SHP77 treated with DMSO at 0.1 percent for 48 hours (cell line): ENCODE data around the gene PRKAG2.

Experiments
- DNase-seq: peaks from one replicate; lab custom pipeline; 2025; lab: John Stamatoyannopoulos, UW

The PRKAG2 gene

DNA sequence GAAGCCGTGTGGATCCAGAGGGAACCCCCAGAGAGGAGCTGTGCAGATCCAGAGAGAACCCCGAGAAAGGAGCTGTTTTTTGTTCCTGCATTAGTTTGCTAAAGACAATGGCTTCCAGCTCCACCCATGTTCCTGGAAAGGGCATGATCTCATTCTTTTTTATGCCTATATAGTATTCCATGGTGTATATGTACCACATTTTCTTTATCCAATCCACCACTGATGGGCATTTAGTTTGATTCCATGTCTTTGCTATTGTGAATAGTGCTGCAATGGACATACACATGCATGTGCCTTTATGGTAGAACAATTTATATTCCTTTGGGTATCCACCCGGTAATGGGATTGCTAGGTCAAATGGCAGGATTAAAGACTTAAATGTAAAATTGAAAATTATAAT lies 261.9 kb downstream of the PRKAG2 start:
- DNase-seq, result no peak

- DNase-seq, result no peak
Measured at GRCh38 chr7:151614019-151614418, 262.9 kb downstream of the PRKAG2 start.

- no peak for DNase-seq
Measured at GRCh38 chr7:151611878-151612277, 265.0 kb downstream of the PRKAG2 start.

GRCh38 chr7:151611041-151611440 lies 265.9 kb downstream of the PRKAG2 start:
- no peak for DNase-seq

GRCh38 chr7:151608031-151608551 lies 268.8 kb downstream of the PRKAG2 start:
- DNase-seq, result no peak

- no peak for DNase-seq
Measured at GRCh38 chr7:151607464-151607867, 269.4 kb downstream of the PRKAG2 start.

- DNase-seq, result no peak
Measured at GRCh38 chr7:151603951-151604350, 273.0 kb downstream of the PRKAG2 start.

GRCh38 chr7:151601521-151602305 lies 275.2 kb downstream of the PRKAG2 start:
- DNase-seq, result no peak

DNA sequence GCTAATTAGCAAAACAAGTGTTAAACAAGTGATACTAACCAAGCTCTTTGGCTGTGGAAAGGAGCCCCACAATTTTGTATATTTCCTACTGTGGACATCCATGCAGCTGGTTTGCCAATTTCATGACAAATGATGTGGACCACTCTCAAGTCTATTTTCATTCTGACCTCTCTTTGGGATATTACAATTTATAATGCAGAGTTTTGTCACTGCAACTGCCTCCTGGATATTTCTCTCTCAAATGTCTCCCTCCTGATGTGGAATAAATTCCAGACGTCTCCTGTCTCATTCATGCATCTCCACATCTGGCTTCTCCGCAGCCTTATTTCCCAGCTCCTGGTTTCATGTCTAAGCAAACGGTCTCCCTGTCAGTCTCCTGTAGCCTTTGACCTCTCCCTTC lies 276.6 kb downstream of the PRKAG2 start:
- DNase-seq, result no peak

GRCh38 chr7:151599401-151600227 lies 277.3 kb downstream of the PRKAG2 start:
- DNase-seq, result no peak

- DNase-seq, result no peak
Measured at GRCh38 chr7:151597541-151598444, 279.1 kb downstream of the PRKAG2 start.

- DNase-seq, result no peak
Measured at GRCh38 chr7:151595702-151596350, 281.1 kb downstream of the PRKAG2 start.

- DNase-seq, result no peak
Measured at GRCh38 chr7:151592868-151593486, 283.9 kb downstream of the PRKAG2 start.

DNA sequence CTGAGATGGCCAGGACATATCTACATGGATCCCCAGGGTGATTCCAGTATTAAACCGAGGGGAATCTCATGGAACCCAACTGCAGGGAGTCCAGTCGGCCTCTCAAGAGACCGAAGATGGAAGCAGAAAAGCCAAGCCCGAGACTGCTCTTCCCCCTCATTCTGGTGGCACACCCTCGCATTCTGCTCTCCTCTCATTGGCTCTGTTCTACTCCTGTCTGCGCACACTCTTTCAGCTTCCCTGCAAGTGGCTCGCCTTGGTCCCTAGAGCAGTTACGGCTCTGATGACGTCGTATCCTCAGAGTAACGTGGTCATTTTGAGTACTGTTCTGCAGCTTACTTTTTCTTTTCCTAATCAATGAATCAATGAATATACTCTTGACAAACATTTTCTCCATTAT lies 284.6 kb downstream of the PRKAG2 start:
- DNase-seq, result no peak

DNA sequence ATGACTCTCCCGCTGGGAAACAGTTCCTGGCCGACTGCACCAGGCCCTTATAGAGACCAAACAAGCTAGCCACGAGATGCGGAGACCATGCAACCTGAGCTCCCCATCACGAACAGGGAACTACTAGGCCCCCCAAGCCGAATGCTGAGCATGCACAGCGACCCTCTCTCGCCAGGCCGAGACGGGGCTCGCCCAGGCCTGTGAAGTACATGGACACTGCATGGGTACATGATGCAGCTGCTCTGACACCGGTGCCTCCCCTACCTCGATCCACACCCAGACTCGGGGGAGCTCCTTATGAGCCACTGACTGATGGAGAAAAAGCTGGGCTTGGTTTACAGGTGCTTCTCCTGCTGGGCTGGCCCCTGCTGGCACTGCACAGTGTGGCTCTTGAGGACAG lies 285.0 kb downstream of the PRKAG2 start:
- no peak for DNase-seq

DNA sequence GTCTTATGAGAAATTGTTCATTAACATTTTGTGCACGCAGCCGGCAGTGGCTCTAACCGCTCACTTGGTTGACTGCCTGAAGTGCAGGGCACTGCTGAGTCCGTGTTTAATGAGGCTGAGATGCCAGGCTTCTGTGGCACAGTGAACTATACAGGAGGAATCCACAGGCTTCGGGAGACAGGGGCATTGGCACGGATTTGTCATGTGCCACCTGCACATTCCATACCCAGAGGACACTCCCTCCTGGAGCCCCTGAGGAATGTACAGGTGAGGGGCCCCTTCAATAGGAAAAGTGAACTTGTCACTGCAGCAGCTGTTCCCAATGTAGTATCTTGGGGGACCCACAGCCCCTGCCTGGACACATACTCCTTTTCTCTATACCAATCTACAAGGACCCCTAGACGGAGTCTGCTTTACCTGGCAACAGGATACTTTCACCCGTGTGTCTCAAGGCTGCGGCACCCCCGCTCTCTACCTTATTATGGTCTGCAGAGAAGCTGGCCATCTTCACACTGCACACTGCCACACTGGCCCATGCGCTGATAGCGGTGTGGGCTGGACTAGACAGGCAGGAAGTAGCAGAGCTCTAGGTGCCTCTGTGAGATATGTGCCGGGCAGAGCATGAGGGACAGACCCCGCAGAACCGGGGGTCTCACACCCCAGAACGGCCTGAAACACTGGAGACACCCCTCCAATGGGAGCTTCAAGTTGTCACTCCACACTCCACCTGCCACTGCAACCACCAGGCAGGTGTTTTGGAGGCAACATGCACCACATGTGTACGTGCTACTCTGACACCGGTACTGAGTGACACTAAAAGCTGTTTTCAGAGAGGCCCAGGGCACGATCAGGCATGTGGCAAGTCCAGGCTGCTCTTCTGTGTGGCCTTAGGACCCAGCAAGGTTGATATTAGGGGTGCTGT lies 285.8 kb downstream of the PRKAG2 start:
- DNase-seq, result no peak

DNA sequence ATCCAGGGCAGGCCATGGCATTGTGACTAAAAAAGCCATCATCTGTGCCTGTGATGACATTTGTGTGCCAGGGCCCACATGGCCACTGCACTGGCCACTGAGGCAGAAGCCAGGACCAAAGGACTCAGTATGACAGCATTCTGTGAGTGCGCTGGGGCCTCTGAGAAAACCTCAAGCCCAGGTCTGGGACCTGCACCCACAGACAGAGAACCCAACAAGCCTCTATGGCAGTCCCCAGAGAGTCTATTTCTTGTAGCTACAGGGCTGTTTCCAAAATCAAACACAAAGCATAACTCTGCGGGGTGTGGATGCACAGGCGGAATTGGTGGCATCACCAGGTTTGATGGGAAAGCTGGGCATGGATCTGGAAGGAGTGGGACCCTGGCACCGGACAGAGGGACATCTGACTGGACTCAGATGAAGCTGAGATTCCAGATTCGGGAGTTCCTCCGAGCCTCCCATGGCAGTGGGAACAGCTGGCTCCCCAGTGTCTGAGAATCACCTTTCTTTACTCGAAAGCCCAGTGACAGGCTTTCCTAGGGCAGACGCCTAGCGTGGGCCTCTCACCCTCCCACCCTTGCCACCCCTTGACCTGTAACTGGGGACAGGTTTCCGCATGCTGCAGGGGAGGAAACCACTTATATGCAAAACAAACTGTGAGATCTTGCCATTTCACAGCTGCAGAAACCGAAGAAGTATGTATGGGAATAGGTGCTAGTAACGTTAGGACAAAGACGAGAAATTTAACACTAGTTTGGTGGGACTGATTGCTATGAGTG lies 286.7 kb downstream of the PRKAG2 start:
- DNase-seq, result no peak

DNA sequence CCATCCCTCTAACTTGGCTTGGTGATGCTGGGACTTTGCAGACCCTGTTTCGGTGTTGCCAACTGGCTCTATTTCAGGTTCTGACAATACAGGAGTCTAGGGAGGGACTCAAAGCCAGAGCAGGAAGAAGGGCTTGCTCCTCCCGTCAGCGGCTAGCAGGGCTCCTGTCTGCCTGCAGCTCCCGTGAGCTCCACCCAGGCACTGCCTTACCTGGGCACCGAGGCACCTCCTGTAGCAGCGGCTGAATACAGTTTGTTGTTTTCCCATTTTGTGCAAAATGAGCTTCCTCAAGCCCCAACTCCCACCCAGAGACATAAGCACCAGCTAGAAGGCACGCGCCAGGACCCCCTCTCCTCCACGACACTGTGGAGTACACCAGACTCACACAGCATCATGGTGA lies 287.9 kb downstream of the PRKAG2 start:
- DNase-seq, result no peak
